ENCODE data around the gene SLMAP. TPM values are rescaled to one million over a fixed set of nuclear protein-coding genes. Genes with fewer than 3 reads are reported as not detected.

The SLMAP gene
- polyA plus RNA-seq, 4 donors = 24.7 to 39.8 (median 32.7) TPM

- Histone ChIP-seq H3K36me3 (ENCODE audit: control insufficient read depth in 3 of 3, insufficient read depth in 2 of 3, low read depth in 1 of 3, low read length in 3 of 3) (peaks cover 0 to 30% (median 10%) of the 10 kb centered on the region in 3 donors), H3K4me1 (ENCODE audit: control insufficient read depth in 3 of 3, insufficient read depth in 2 of 3, low read depth in 1 of 3, low read length in 2 of 3) (no peaks in the 10 kb centered on the region), H3K27me3 (ENCODE audit: control insufficient read depth in 3 of 3, insufficient read depth in 3 of 3, low read length in 3 of 3) (no peaks in the 10 kb centered on the region), H3K9me3 (ENCODE audit: control insufficient read depth in 2 of 2, insufficient read depth in 1 of 2, low read depth in 1 of 2, low read length in 1 of 2) (no peaks in the 10 kb centered on the region), H3K27ac (ENCODE audit: low read depth in 1 of 3, low read length in 2 of 3) (no peak overlapping the region), H3K4me3 (ENCODE audit: low read depth in 1 of 3, low read length in 3 of 3) (no peak overlapping the region)
- FAIRE-seq (no peak), DNase-seq (no peak)
Measured at GRCh38 chr3:57923101-57923500, 167.0 kb downstream of the SLMAP start.

- no peak for FAIRE-seq
- H3K36me3 ChIP-seq (ENCODE audit: control insufficient read depth in 3 of 3, insufficient read depth in 2 of 3, low read depth in 1 of 3, low read length in 3 of 3) = peaks cover 0 to 30% (median 8%) of the 10 kb centered on the region in 3 donors
- no peaks in the 10 kb centered on the region for H3K9me3 ChIP-seq (ENCODE audit: control insufficient read depth in 2 of 2, insufficient read depth in 1 of 2, low read depth in 1 of 2, low read length in 1 of 2)
- no peaks in the 10 kb centered on the region for H3K27me3 ChIP-seq (ENCODE audit: control insufficient read depth in 3 of 3, insufficient read depth in 3 of 3, low read length in 3 of 3)
- H3K4me3 ChIP-seq (ENCODE audit: low read depth in 1 of 3, low read length in 3 of 3) = no peak overlapping the region
- no peak overlapping the region for H3K27ac ChIP-seq (ENCODE audit: low read depth in 1 of 3, low read length in 2 of 3)
- no peak for DNase-seq
- 73 to 94% (median 88%) methylated on average over 2 of the region's 2 CpGs for WGBS, 3 donors
- no peaks in the 10 kb centered on the region for H3K4me1 ChIP-seq (ENCODE audit: control insufficient read depth in 3 of 3, insufficient read depth in 2 of 3, low read depth in 1 of 3, low read length in 2 of 3)
Measured at GRCh38 chr3:57923752-57924151, 167.6 kb downstream of the SLMAP start.

GRCh38 chr3:57927166-57927565 is 171.1 kb downstream of the SLMAP start:
- Histone ChIP-seq H3K4me1 (ENCODE audit: control insufficient read depth in 3 of 3, insufficient read depth in 2 of 3, low read depth in 1 of 3, low read length in 2 of 3) (no peaks in the 10 kb centered on the region), H3K27me3 (ENCODE audit: control insufficient read depth in 3 of 3, insufficient read depth in 3 of 3, low read length in 3 of 3) (no peaks in the 10 kb centered on the region), H3K4me3 (ENCODE audit: low read depth in 1 of 3, low read length in 3 of 3) (no peak overlapping the region), H3K36me3 (ENCODE audit: control insufficient read depth in 3 of 3, insufficient read depth in 2 of 3, low read depth in 1 of 3, low read length in 3 of 3) (peaks cover 0 to 15% (median 8%) of the 10 kb centered on the region in 3 donors), H3K9me3 (ENCODE audit: control insufficient read depth in 2 of 2, insufficient read depth in 1 of 2, low read depth in 1 of 2, low read length in 1 of 2) (no peaks in the 10 kb centered on the region), H3K27ac (ENCODE audit: low read depth in 1 of 3, low read length in 2 of 3) (no peak overlapping the region)
- FAIRE-seq (no peak), DNase-seq (no peak)
- 93 to 98% (median 97%) methylated on average over 5 of the region's 5 CpGs for WGBS, 3 donors

GRCh38 chr3:57927916-57928315 is 171.8 kb downstream of the SLMAP start:
- H3K27ac ChIP-seq (ENCODE audit: low read depth in 1 of 3, low read length in 2 of 3) = no peak overlapping the region
- WGBS, 3 donors = 84 to 92% (median 88%) methylated on average over 3 of the region's 3 CpGs
- H3K4me1 ChIP-seq (ENCODE audit: control insufficient read depth in 3 of 3, insufficient read depth in 2 of 3, low read depth in 1 of 3, low read length in 2 of 3) = no peaks in the 10 kb centered on the region
- no peak overlapping the region for H3K4me3 ChIP-seq (ENCODE audit: low read depth in 1 of 3, low read length in 3 of 3)
- DNase-seq (no peak), FAIRE-seq (no peak)
- peaks cover 0 to 19% (median 8%) of the 10 kb centered on the region in 3 donors for H3K36me3 ChIP-seq (ENCODE audit: control insufficient read depth in 3 of 3, insufficient read depth in 2 of 3, low read depth in 1 of 3, low read length in 3 of 3)
- H3K27me3 ChIP-seq (ENCODE audit: control insufficient read depth in 3 of 3, insufficient read depth in 3 of 3, low read length in 3 of 3) = no peaks in the 10 kb centered on the region
- no peaks in the 10 kb centered on the region for H3K9me3 ChIP-seq (ENCODE audit: control insufficient read depth in 2 of 2, insufficient read depth in 1 of 2, low read depth in 1 of 2, low read length in 1 of 2)

GRCh38 chr3:57928511-57928910 is 172.4 kb downstream of the SLMAP start:
- FAIRE-seq = no peak
- peaks cover 0 to 19% (median 8%) of the 10 kb centered on the region in 3 donors for H3K36me3 ChIP-seq (ENCODE audit: control insufficient read depth in 3 of 3, insufficient read depth in 2 of 3, low read depth in 1 of 3, low read length in 3 of 3)
- H3K27ac ChIP-seq (ENCODE audit: low read depth in 1 of 3, low read length in 2 of 3) = no peak overlapping the region
- WGBS, 3 donors = 90 to 91% (median 90%) methylated on average over 2 of the region's 2 CpGs
- H3K4me1 ChIP-seq (ENCODE audit: control insufficient read depth in 3 of 3, insufficient read depth in 2 of 3, low read depth in 1 of 3, low read length in 2 of 3) = no peaks in the 10 kb centered on the region
- no peak for DNase-seq
- H3K4me3 ChIP-seq (ENCODE audit: low read depth in 1 of 3, low read length in 3 of 3) = no peak overlapping the region
- no peaks in the 10 kb centered on the region for H3K9me3 ChIP-seq (ENCODE audit: control insufficient read depth in 2 of 2, insufficient read depth in 1 of 2, low read depth in 1 of 2, low read length in 1 of 2)
- H3K27me3 ChIP-seq (ENCODE audit: control insufficient read depth in 3 of 3, insufficient read depth in 3 of 3, low read length in 3 of 3) = no peaks in the 10 kb centered on the region

GRCh38 chr3:57929988-57930387 is 173.9 kb downstream of the SLMAP start:
- Histone ChIP-seq H3K4me3 (ENCODE audit: low read depth in 1 of 3, low read length in 3 of 3) (no peak overlapping the region), H3K4me1 (ENCODE audit: control insufficient read depth in 3 of 3, insufficient read depth in 2 of 3, low read depth in 1 of 3, low read length in 2 of 3) (no peaks in the 10 kb centered on the region), H3K9me3 (ENCODE audit: control insufficient read depth in 2 of 2, insufficient read depth in 1 of 2, low read depth in 1 of 2, low read length in 1 of 2) (no peaks in the 10 kb centered on the region), H3K27me3 (ENCODE audit: control insufficient read depth in 3 of 3, insufficient read depth in 3 of 3, low read length in 3 of 3) (no peaks in the 10 kb centered on the region), H3K36me3 (ENCODE audit: control insufficient read depth in 3 of 3, insufficient read depth in 2 of 3, low read depth in 1 of 3, low read length in 3 of 3) (peaks cover 0 to 14% (median 6%) of the 10 kb centered on the region in 3 donors), H3K27ac (ENCODE audit: low read depth in 1 of 3, low read length in 2 of 3) (no peak overlapping the region)
- FAIRE-seq = no peak
- DNase-seq = no peak
- WGBS, 3 donors = 86 to 93% (median 89%) methylated on average over 2 of the region's 2 CpGs

GRCh38 chr3:57933602-57934001 is 177.5 kb downstream of the SLMAP start:
- no peaks in the 10 kb centered on the region for H3K4me1 ChIP-seq (ENCODE audit: control insufficient read depth in 3 of 3, insufficient read depth in 2 of 3, low read depth in 1 of 3, low read length in 2 of 3)
- H3K9me3 ChIP-seq (ENCODE audit: control insufficient read depth in 2 of 2, insufficient read depth in 1 of 2, low read depth in 1 of 2, low read length in 1 of 2) = no peaks in the 10 kb centered on the region
- DNase-seq (no peak), FAIRE-seq (no peak)
- no peak overlapping the region for H3K27ac ChIP-seq (ENCODE audit: low read depth in 1 of 3, low read length in 2 of 3)
- no peak overlapping the region for H3K4me3 ChIP-seq (ENCODE audit: low read depth in 1 of 3, low read length in 3 of 3)
- peaks cover 0 to 6% (median 0%) of the 10 kb centered on the region in 3 donors for H3K36me3 ChIP-seq (ENCODE audit: control insufficient read depth in 3 of 3, insufficient read depth in 2 of 3, low read depth in 1 of 3, low read length in 3 of 3)
- H3K27me3 ChIP-seq (ENCODE audit: control insufficient read depth in 3 of 3, insufficient read depth in 3 of 3, low read length in 3 of 3) = no peaks in the 10 kb centered on the region
- WGBS, 3 donors = 82 to 88% (median 87%) methylated on average over 2 of the region's 2 CpGs

- 90 to 96% (median 94%) methylated on average over 7 of the region's 7 CpGs for WGBS, 3 donors
- H3K9me3 ChIP-seq (ENCODE audit: control insufficient read depth in 2 of 2, insufficient read depth in 1 of 2, low read depth in 1 of 2, low read length in 1 of 2) = no peaks in the 10 kb centered on the region
- H3K27me3 ChIP-seq (ENCODE audit: control insufficient read depth in 3 of 3, insufficient read depth in 3 of 3, low read length in 3 of 3) = no peaks in the 10 kb centered on the region
- no peak for DNase-seq
- H3K27ac ChIP-seq (ENCODE audit: low read depth in 1 of 3, low read length in 2 of 3) = no peak overlapping the region
- H3K4me3 ChIP-seq (ENCODE audit: low read depth in 1 of 3, low read length in 3 of 3) = no peak overlapping the region
- H3K36me3 ChIP-seq (ENCODE audit: control insufficient read depth in 3 of 3, insufficient read depth in 2 of 3, low read depth in 1 of 3, low read length in 3 of 3) = peaks cover 0 to 6% (median 0%) of the 10 kb centered on the region in 3 donors
- no peaks in the 10 kb centered on the region for H3K4me1 ChIP-seq (ENCODE audit: control insufficient read depth in 3 of 3, insufficient read depth in 2 of 3, low read depth in 1 of 3, low read length in 2 of 3)
- FAIRE-seq = no peak
Measured at GRCh38 chr3:57934373-57934772, 178.3 kb downstream of the SLMAP start.

GRCh38 chr3:57935539-57935938 is 179.4 kb downstream of the SLMAP start:
- H3K27me3 ChIP-seq (ENCODE audit: control insufficient read depth in 3 of 3, insufficient read depth in 3 of 3, low read length in 3 of 3) = no peaks in the 10 kb centered on the region
- H3K4me1 ChIP-seq (ENCODE audit: control insufficient read depth in 3 of 3, insufficient read depth in 2 of 3, low read depth in 1 of 3, low read length in 2 of 3) = no peaks in the 10 kb centered on the region
- peaks cover 0 to 6% (median 0%) of the 10 kb centered on the region in 3 donors for H3K36me3 ChIP-seq (ENCODE audit: control insufficient read depth in 3 of 3, insufficient read depth in 2 of 3, low read depth in 1 of 3, low read length in 3 of 3)
- no peaks in the 10 kb centered on the region for H3K9me3 ChIP-seq (ENCODE audit: control insufficient read depth in 2 of 2, insufficient read depth in 1 of 2, low read depth in 1 of 2, low read length in 1 of 2)
- 84 to 87% (median 85%) methylated on average over 3 of the region's 3 CpGs for WGBS, 3 donors
- no peak overlapping the region for H3K27ac ChIP-seq (ENCODE audit: low read depth in 1 of 3, low read length in 2 of 3)
- no peak overlapping the region for H3K4me3 ChIP-seq (ENCODE audit: low read depth in 1 of 3, low read length in 3 of 3)
- FAIRE-seq = no peak
- DNase-seq = no peak
